Lower lobe of right lung (tissue), 2 donors: ENCODE results near the gene NUMB. TPM values are rescaled to one million over a fixed set of nuclear protein-coding genes. Genes with fewer than 3 reads are reported as not detected.

Source experiments
- ATAC-seq, 2 donors: fragments of 200-7000 bp; cut with Tn5 transposase; one replicate each; pipeline ENCODE4 v1.9.1; 2020 to 2022; ENCODE audit warnings: mild to moderate bottlenecking in 2 of 2, moderate library complexity in 2 of 2
- DNase-seq: peaks from one replicate; pipeline ENCODE4 v3.0.0-alpha.2; 2020
- H3K27ac ChIP-seq: fragments of 200-600 bp; one replicate; pipeline ENCODE4 v1.8.0; 2022
- H3K27me3 ChIP-seq: fragments of 200-600 bp; one replicate; pipeline ENCODE4 v1.8.0; 2022; ENCODE audit warnings: low read depth
- H3K36me3 ChIP-seq: fragments of 200-600 bp; one replicate; pipeline ENCODE4 v1.8.0; 2022; ENCODE audit warnings: mild to moderate bottlenecking
- H3K4me1 ChIP-seq: fragments of 200-600 bp; one replicate; pipeline ENCODE4 v1.8.0; 2022
- H3K4me3 ChIP-seq: fragments of 200-600 bp; one replicate; pipeline ENCODE4 v1.8.0; 2022; ENCODE audit warnings: mild to moderate bottlenecking
- H3K9me3 ChIP-seq: fragments of 200-600 bp; one replicate; pipeline ENCODE4 v1.8.0; 2022
- intact Hi-C: fragments of 100-400 bp; cut with DNase I; formaldehyde crosslinking; loops from one replicate; pipeline ENCODE4 v1.11.0; 2022
- total RNA-seq: library from RNA; stranded (reverse); fragmentation: NEBNext Ultra II Directional; extraction: Animal tissue kit (Norgen Biotek cat#: 25700); gene quantifications from one replicate; pipeline ENCODE4 v1.2.1, GENCODE V29; 2021
- TF ChIP-seq, protein P1 (sequence below): fragments of 200-600 bp; IDR thresholded peaks from one replicate; pipeline ENCODE4 v1.8.0; 2022; ENCODE audit warnings: antibody characterized with exemption, mild to moderate bottlenecking
- donor health status: DM: no; HTN: yes; CAD: no; lungs with severe emphysema.

The NUMB gene
- total RNA-seq, 1 donor from 2014 or later: 126 TPM

DNA sequence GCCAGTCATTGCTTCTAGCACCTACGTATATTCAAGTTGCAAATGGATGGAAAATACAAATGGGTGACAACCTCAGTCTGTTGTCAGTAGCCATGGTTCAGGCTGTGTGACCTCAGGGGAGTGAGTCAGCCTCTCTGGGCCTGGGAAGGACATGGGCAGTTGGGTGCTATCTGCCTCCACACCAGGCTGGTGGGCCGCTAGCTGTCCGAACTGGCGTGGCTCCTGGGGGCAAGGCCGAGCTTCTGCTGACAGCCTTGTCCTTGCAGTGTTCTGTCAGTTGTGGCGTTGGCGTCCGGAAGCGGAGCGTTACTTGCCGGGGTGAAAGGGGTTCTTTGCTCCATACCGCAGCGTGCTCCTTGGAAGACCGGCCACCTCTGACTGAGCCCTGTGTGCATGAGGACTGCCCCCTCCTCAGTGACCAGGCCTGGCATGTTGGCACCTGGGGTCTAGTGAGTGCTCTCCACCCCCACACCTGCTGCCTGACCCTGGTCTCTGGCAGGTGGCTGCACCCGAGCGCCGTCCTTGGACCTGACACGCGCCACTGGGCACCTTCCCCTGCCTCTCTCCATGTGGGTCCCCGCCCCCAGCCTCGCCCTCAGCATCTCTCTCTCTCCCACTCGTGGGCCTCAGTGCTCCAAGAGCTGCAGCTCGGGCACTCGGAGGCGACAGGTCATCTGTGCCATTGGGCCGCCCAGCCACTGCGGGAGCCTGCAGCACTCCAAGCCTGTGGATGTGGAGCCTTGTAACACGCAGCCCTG is 203.9 kb downstream of the NUMB start:
- no peak overlapping the region for H3K4me3 ChIP-seq
- intact Hi-C loops: no loop called here
- TF ChIP-seq, protein P1, sequence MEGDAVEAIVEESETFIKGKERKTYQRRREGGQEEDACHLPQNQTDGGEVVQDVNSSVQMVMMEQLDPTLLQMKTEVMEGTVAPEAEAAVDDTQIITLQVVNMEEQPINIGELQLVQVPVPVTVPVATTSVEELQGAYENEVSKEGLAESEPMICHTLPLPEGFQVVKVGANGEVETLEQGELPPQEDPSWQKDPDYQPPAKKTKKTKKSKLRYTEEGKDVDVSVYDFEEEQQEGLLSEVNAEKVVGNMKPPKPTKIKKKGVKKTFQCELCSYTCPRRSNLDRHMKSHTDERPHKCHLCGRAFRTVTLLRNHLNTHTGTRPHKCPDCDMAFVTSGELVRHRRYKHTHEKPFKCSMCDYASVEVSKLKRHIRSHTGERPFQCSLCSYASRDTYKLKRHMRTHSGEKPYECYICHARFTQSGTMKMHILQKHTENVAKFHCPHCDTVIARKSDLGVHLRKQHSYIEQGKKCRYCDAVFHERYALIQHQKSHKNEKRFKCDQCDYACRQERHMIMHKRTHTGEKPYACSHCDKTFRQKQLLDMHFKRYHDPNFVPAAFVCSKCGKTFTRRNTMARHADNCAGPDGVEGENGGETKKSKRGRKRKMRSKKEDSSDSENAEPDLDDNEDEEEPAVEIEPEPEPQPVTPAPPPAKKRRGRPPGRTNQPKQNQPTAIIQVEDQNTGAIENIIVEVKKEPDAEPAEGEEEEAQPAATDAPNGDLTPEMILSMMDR: no peak
- no peaks in the 10 kb centered on the region for H3K27me3 ChIP-seq
- H3K4me1 ChIP-seq: no peaks in the 10 kb centered on the region
- H3K27ac ChIP-seq: no peak overlapping the region
- ATAC-seq (no peak), DNase-seq (no peak)
- H3K36me3 ChIP-seq: no peaks in the 10 kb centered on the region
- no peaks in the 10 kb centered on the region for H3K9me3 ChIP-seq

GRCh38 chr14:73253721-73254120 is 204.6 kb downstream of the NUMB start:
- Histone ChIP-seq H3K36me3 (no peaks in the 10 kb centered on the region), H3K4me1 (no peaks in the 10 kb centered on the region), H3K4me3 (no peak overlapping the region), H3K9me3 (no peaks in the 10 kb centered on the region), H3K27me3 (no peaks in the 10 kb centered on the region), H3K27ac (no peak overlapping the region)
- DNase-seq (no peak), ATAC-seq (no peak)
- intact Hi-C loops: no loop called here
- TF ChIP-seq, protein P1: no peak

GRCh38 chr14:73253323-73253610 is 205.1 kb downstream of the NUMB start:
- no peak overlapping the region for H3K4me3 ChIP-seq
- no peak for DNase-seq
- H3K27ac ChIP-seq: no peak overlapping the region
- no peaks in the 10 kb centered on the region for H3K36me3 ChIP-seq
- no peaks in the 10 kb centered on the region for H3K4me1 ChIP-seq
- no peak for ATAC-seq
- TF ChIP-seq, protein P1: no peak
- intact Hi-C loops: no loop called here
- H3K9me3 ChIP-seq: no peaks in the 10 kb centered on the region
- no peaks in the 10 kb centered on the region for H3K27me3 ChIP-seq

DNA sequence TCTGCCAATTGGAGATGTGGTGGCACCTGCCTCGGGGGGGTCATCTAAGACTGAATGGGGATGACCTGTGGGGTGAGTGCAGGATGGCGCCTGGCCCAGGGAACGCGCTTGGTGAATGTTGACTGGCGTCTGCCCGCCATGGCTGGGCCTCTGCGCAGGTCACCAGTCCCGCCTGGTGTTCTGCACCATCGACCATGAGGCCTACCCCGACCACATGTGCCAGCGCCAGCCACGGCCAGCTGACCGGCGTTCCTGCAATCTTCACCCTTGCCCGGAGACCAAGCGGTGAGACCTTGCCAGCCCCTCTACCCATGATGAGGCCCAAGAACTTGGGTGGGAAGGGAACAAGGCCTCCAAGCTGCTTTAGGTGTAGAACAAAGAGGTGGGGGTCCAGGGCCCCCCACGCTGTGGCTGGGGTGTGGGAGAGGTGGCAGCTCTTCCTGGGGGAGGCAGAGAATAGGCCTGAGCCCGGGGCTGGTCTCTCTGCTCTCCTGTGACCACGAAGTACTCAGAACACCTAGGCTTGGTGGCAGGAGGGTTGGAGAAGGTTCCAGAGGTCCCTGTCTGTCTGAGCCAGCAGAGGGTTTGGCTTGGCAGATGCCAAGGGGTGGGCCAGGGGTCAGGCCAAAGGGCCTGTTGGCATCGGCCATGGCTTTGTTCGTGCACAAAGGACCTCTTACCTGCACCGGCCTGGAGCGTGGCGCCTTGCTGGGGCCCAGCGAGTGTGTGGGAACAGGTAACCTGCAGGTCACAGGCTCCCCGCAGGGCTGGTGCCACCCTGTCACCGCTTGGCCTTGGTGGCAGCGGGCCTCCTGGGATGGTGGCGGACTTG is 205.6 kb downstream of the NUMB start:
- H3K4me3 ChIP-seq: no peak overlapping the region
- H3K27me3 ChIP-seq: no peaks in the 10 kb centered on the region
- H3K36me3 ChIP-seq: no peaks in the 10 kb centered on the region
- ATAC-seq (no peak), DNase-seq (no peak)
- TF ChIP-seq, protein P1: no peak
- intact Hi-C loops: no loop called here
- no peaks in the 10 kb centered on the region for H3K4me1 ChIP-seq
- no peaks in the 10 kb centered on the region for H3K9me3 ChIP-seq
- H3K27ac ChIP-seq: no peak overlapping the region

- ATAC-seq (no peak), DNase-seq (no peak)
- H3K4me1 ChIP-seq: no peaks in the 10 kb centered on the region
- intact Hi-C loops: no loop called here
- H3K36me3 ChIP-seq: no peaks in the 10 kb centered on the region
- no peak overlapping the region for H3K27ac ChIP-seq
- no peak overlapping the region for H3K4me3 ChIP-seq
- no peaks in the 10 kb centered on the region for H3K9me3 ChIP-seq
- TF ChIP-seq, protein P1: no peak
- H3K27me3 ChIP-seq: no peaks in the 10 kb centered on the region
These were observed 206.7 kb downstream of the NUMB start for GRCh38 chr14:73251516-73252215.
